WTC11 (cell line): ENCODE data around the gene CADM2. TPM values are rescaled to one million over a fixed set of nuclear protein-coding genes. Genes with fewer than 3 reads are reported as not detected.

Source experiments
- ATAC-seq: fragments of 200-7000 bp; cut with Tn5 transposase; 2 replicates; pipeline ENCODE4 v1.10.0; 2021; ENCODE audit warnings: mild to moderate bottlenecking, moderate library complexity
- CTCF ChIA-PET: fragments of 300-600 bp; sonication (Branson Sonifier 250); formaldehyde crosslinking; loops from one replicate; lab custom pipeline; 2021; ENCODE audit warnings: antibody characterized with exemption; lab: Charles Lee
- POLR2A ChIA-PET: fragments of 350-600 bp; sonication (Branson Sonifier 250); formaldehyde crosslinking; loops from one replicate; lab custom pipeline; 2021; ENCODE audit warnings: antibody characterized with exemption; lab: Charles Lee
- DNase-seq: peaks from one replicate; pipeline ENCODE4 v3.0.0; 2021; ENCODE audit warnings: low spot score
- H3K27ac Mint-ChIP-seq: 2 replicates; pipeline ENCODE4 v1.8.0; 2021; ENCODE audit warnings: mixed read lengths
- H3K27me3 Mint-ChIP-seq: 2 replicates; pipeline ENCODE4 v1.8.0; 2021; ENCODE audit warnings: low read depth, mild to moderate bottlenecking, moderate library complexity, mixed read lengths
- H3K36me3 Mint-ChIP-seq: 2 replicates; pipeline ENCODE4 v1.8.0; 2021; ENCODE audit warnings: mixed read lengths
- H3K4me1 Mint-ChIP-seq: 2 replicates; pipeline ENCODE4 v1.8.0; 2022; ENCODE audit warnings: mixed read lengths
- H3K4me3 Mint-ChIP-seq: 2 replicates; pipeline ENCODE4 v1.8.0; 2021; ENCODE audit warnings: mild to moderate bottlenecking, moderate library complexity, mixed read lengths
- H3K9me3 Mint-ChIP-seq: 2 replicates; pipeline ENCODE4 v1.8.0; 2021; ENCODE audit warnings: mixed read lengths
- CBFB ChIP-seq: sonication (generic); formaldehyde crosslinking; IDR thresholded peaks from 2 replicates; pipeline ENCODE4 v1.8.1; 2022; ENCODE audit warnings: mild to moderate bottlenecking, low read depth, missing genetic modification reagents
- CTCF ChIP-seq: fragments of 200-600 bp; IDR thresholded peaks from 2 replicates; pipeline ENCODE4 v1.8.0; 2022; ENCODE audit warnings: antibody characterized with exemption
- ELF4 ChIP-seq: sonication (generic); formaldehyde crosslinking; IDR thresholded peaks from 2 replicates; pipeline ENCODE4 v1.8.1; 2022; ENCODE audit warnings: low read depth, mild to moderate bottlenecking, moderate library complexity, missing genetic modification reagents
- FOXP1 ChIP-seq: sonication (generic); formaldehyde crosslinking; IDR thresholded peaks from 2 replicates; pipeline ENCODE4 v1.8.0; 2022; ENCODE audit warnings: missing genetic modification reagents, mild to moderate bottlenecking, moderate library complexity, borderline replicate concordance
- MYBL2 ChIP-seq: sonication (generic); formaldehyde crosslinking; IDR thresholded peaks from 2 replicates; pipeline ENCODE4 v1.8.1; 2023; ENCODE audit warnings: mild to moderate bottlenecking, moderate library complexity, missing genetic modification reagents
- RELA ChIP-seq: sonication (generic); formaldehyde crosslinking; IDR thresholded peaks from 2 replicates; pipeline ENCODE4 v1.8.1; 2022; ENCODE audit warnings: missing genetic modification reagents, mild to moderate bottlenecking, borderline replicate concordance
- RORB ChIP-seq: fragments of 250-450 bp; sonication (Bioruptor Pico); IDR thresholded peaks from 2 replicates; pipeline ENCODE4 v1.9.0; 2021; ENCODE audit warnings: mild to moderate bottlenecking
- SP1 ChIP-seq: sonication (generic); formaldehyde crosslinking; conservative IDR thresholded peaks from 2 replicates; pipeline ENCODE4 v1.8.1; 2022; ENCODE audit warnings: missing genetic modification reagents
- TEAD1 ChIP-seq: sonication (generic); formaldehyde crosslinking; IDR thresholded peaks from 2 replicates; pipeline ENCODE4 v1.8.0; 2022; ENCODE audit warnings: mild to moderate bottlenecking, missing genetic modification reagents
- TEAD4 ChIP-seq: sonication (generic); formaldehyde crosslinking; IDR thresholded peaks from 2 replicates; pipeline ENCODE4 v1.8.0; 2022; ENCODE audit warnings: mild to moderate bottlenecking, missing genetic modification reagents
- USF1 ChIP-seq: sonication (generic); formaldehyde crosslinking; IDR thresholded peaks from 2 replicates; pipeline ENCODE4 v1.8.0; 2022; ENCODE audit warnings: mild to moderate bottlenecking, missing genetic modification reagents
- ZNF219 ChIP-seq: sonication (generic); formaldehyde crosslinking; IDR thresholded peaks from 2 replicates; pipeline ENCODE4 v1.8.0; 2023; ENCODE audit warnings: missing genetic modification reagents, mild to moderate bottlenecking, borderline replicate concordance
- ZNF423 ChIP-seq: fragments of 250-450 bp; sonication (Bioruptor Pico); IDR thresholded peaks from 2 replicates; pipeline ENCODE4 v2.1.2; 2022; ENCODE audit warnings: mild to moderate bottlenecking, moderate library complexity
- ZNF512 ChIP-seq: sonication (generic); formaldehyde crosslinking; IDR thresholded peaks from 2 replicates; pipeline ENCODE4 v1.8.1; 2022; ENCODE audit warnings: missing genetic modification reagents, borderline replicate concordance
- total RNA-seq: library from RNA; stranded (reverse); gene quantifications from 3 replicates; pipeline ENCODE4 v1.2.3, GENCODE V29; 2021
- TF ChIP-seq, protein P1 (sequence below): sonication (generic); formaldehyde crosslinking; IDR thresholded peaks from 2 replicates; pipeline ENCODE4 v1.8.0; 2022; ENCODE audit warnings: missing genetic modification reagents
- TF ChIP-seq, protein P2 (sequence below): sonication (generic); formaldehyde crosslinking; IDR thresholded peaks from 2 replicates; pipeline ENCODE4 v1.8.1; 2023; ENCODE audit warnings: mild to moderate bottlenecking, moderate library complexity, missing genetic modification reagents
- TF ChIP-seq, protein P3 (sequence below): fragments of 250-450 bp; sonication (Bioruptor Pico); IDR thresholded peaks from 2 replicates; pipeline ENCODE4 v2.1.2; 2022; ENCODE audit warnings: mild to moderate bottlenecking, moderate library complexity

CADM2 gene
- total RNA-seq, 1 experiment from 2014 or later = 18.8 TPM

- ChIA-PET POLR2A (interaction anchor here (0.6 to 1.1 kb wide), 5 partner anchors 13 to 1492 kb away, joined by 3 to 6 read pairs (median 5); partner anchors contain the start of gene CADM2), CTCF (interaction anchor here (0.6 to 1.0 kb wide), 2 partner anchors 239 to 376 kb away, joined by 3 to 4 read pairs; no protein-coding TSS in a partner anchor)
- Mint-ChIP-seq H3K4me1 (peaks cover 43% of the 10 kb centered on the region), H3K9me3 (no peaks in the 10 kb centered on the region), H3K36me3 (no peaks in the 10 kb centered on the region), H3K27ac (peak overlapping the region; percentile 78; the same call in 1 of the 2 replicates), H3K27me3 (no peaks in the 10 kb centered on the region), H3K4me3 (no peak overlapping the region)
- DNase-seq (no peak), ATAC-seq (peak; percentile 85)
- TF ChIP-seq ZNF219 (no peak), FOXP1 (CRISPR knock-in tag) (no peak), RELA (no peak), RORB (CRISPR knock-in tag) (no peak), MYBL2 (CRISPR knock-in tag) (no peak), ZNF512 (CRISPR knock-in tag) (no peak), TEAD1 (CRISPR knock-in tag) (no peak), SP1 (CRISPR knock-in tag) (no peak), CBFB (CRISPR knock-in tag) (no peak), USF1 (CRISPR knock-in tag) (no peak), CTCF (no peak), TEAD4 (CRISPR knock-in tag) (no peak), ZNF423 (CRISPR knock-in tag) (no peak), ELF4 (no peak)
- TF ChIP-seq, protein P1, sequence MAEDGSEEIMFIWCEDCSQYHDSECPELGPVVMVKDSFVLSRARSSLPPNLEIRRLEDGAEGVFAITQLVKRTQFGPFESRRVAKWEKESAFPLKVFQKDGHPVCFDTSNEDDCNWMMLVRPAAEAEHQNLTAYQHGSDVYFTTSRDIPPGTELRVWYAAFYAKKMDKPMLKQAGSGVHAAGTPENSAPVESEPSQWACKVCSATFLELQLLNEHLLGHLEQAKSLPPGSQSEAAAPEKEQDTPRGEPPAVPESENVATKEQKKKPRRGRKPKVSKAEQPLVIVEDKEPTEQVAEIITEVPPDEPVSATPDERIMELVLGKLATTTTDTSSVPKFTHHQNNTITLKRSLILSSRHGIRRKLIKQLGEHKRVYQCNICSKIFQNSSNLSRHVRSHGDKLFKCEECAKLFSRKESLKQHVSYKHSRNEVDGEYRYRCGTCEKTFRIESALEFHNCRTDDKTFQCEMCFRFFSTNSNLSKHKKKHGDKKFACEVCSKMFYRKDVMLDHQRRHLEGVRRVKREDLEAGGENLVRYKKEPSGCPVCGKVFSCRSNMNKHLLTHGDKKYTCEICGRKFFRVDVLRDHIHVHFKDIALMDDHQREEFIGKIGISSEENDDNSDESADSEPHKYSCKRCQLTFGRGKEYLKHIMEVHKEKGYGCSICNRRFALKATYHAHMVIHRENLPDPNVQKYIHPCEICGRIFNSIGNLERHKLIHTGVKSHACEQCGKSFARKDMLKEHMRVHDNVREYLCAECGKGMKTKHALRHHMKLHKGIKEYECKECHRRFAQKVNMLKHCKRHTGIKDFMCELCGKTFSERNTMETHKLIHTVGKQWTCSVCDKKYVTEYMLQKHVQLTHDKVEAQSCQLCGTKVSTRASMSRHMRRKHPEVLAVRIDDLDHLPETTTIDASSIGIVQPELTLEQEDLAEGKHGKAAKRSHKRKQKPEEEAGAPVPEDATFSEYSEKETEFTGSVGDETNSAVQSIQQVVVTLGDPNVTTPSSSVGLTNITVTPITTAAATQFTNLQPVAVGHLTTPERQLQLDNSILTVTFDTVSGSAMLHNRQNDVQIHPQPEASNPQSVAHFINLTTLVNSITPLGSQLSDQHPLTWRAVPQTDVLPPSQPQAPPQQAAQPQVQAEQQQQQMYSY (CRISPR knock-in tag) = no peak
- TF ChIP-seq, protein P2, sequence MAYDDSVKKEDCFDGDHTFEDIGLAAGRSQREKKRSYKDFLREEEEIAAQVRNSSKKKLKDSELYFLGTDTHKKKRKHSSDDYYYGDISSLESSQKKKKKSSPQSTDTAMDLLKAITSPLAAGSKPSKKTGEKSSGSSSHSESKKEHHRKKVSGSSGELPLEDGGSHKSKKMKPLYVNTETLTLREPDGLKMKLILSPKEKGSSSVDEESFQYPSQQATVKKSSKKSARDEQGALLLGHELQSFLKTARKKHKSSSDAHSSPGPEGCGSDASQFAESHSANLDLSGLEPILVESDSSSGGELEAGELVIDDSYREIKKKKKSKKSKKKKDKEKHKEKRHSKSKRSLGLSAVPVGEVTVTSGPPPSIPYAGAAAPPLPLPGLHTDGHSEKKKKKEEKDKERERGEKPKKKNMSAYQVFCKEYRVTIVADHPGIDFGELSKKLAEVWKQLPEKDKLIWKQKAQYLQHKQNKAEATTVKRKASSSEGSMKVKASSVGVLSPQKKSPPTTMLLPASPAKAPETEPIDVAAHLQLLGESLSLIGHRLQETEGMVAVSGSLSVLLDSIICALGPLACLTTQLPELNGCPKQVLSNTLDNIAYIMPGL = no peak
- TF ChIP-seq, protein P3, sequence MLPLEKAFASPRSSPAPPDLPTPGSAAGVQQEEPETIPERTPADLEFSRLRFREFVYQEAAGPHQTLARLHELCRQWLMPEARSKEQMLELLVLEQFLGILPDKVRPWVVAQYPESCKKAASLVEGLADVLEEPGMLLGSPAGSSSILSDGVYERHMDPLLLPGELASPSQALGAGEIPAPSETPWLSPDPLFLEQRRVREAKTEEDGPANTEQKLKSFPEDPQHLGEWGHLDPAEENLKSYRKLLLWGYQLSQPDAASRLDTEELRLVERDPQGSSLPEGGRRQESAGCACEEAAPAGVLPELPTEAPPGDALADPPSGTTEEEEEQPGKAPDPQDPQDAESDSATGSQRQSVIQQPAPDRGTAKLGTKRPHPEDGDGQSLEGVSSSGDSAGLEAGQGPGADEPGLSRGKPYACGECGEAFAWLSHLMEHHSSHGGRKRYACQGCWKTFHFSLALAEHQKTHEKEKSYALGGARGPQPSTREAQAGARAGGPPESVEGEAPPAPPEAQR (CRISPR knock-in tag) = no peak
These were observed 25.6 kb downstream of the CADM2 start for GRCh38 chr3:84984429-84984828.
